SK-N-SH (cell line): ENCODE results near the gene TAMM41. TPM values are rescaled to one million over a fixed set of nuclear protein-coding genes. Genes with fewer than 3 reads are reported as not detected.

ENCODE experiments used
- CTCF ChIA-PET: fragments of 300-600, 350-600 bp; formaldehyde crosslinking; extraction: SDS; loops from one replicate; lab custom pipeline; 2021; lab: Yijun Ruan, JAX
- POLR2A ChIA-PET: fragments of 350-600 bp; sonication (Branson Sonifier 250); formaldehyde crosslinking; extraction: SDS; loops from one replicate; lab custom pipeline; 2020; ENCODE audit warnings: antibody characterized with exemption, inconsistent platforms; lab: Yijun Ruan, JAX
- DNase-seq: peaks from one replicate; pipeline ENCODE4 v3.0.0; 2012
- H2AFZ ChIP-seq: fragments of 200-600 bp; sonication (generic); 2 replicates; pipeline ENCODE4 v1.8.1; 2016; ENCODE audit warnings: antibody characterized with exemption, mild to moderate bottlenecking, low read depth
- H3F3A ChIP-seq: fragments of 200-600 bp; sonication (generic); replicated peaks from 2 replicates; pipeline ENCODE3; 2016; ENCODE audit warnings: antibody characterized with exemption, mild to moderate bottlenecking; ENCODE audit not compliant: insufficient read depth
- H3K27ac ChIP-seq, 2 experiments: fragments of 200-500 bp in 1 of 2; fragments of 200-600 bp in 1 of 2; sonication (Bioruptor generic) in 1 of 2; sonication (generic), shearing (Covaris generic) in 1 of 2; 2 replicates each; pipeline versions ENCODE4 v1.5.1 to v1.6.1; 2014 to 2016; ENCODE audit warnings: low read depth in 2 of 2, inconsistent platforms in 1 of 2, low read length in 1 of 2, mild to moderate bottlenecking in 1 of 2, mixed read lengths in 1 of 2
- H3K27me3 ChIP-seq: fragments of 200-600 bp; sonication (generic), shearing (Covaris generic); 2 replicates; pipeline ENCODE4 v1.6.1; 2016; ENCODE audit warnings: mixed run types; ENCODE audit not compliant: insufficient read depth
- H3K36me3 ChIP-seq, 2 experiments: fragments of 200-500 bp in 1 of 2; fragments of 200-600 bp in 1 of 2; sonication (Bioruptor generic) in 1 of 2; sonication (generic) in 1 of 2; replicated peaks in 1 of 2; 2 replicates each; pipeline versions ENCODE3 to v1.5.1; 2014 to 2016; ENCODE audit warnings: low read length in 1 of 2, mild to moderate bottlenecking in 1 of 2; ENCODE audit not compliant: insufficient read depth in 2 of 2, control insufficient read depth in 1 of 2
- H3K4me1 ChIP-seq, 2 experiments: fragments of 200-500 bp in 1 of 2; fragments of 200-600 bp in 1 of 2; sonication (Bioruptor generic) in 1 of 2; sonication (generic), shearing (Covaris generic) in 1 of 2; 2 replicates each; pipeline versions ENCODE4 v1.5.1 to v1.6.1; 2014 to 2016; ENCODE audit warnings: low read depth in 1 of 2, low read length in 1 of 2, mixed run types in 1 of 2; ENCODE audit not compliant: insufficient read depth in 2 of 2, control insufficient read depth in 1 of 2
- H3K4me2 ChIP-seq: fragments of 200-600 bp; sonication (generic), shearing (Covaris generic); 2 replicates; pipeline ENCODE4 v1.6.1; 2017; ENCODE audit warnings: mixed run types
- H3K4me3 ChIP-seq, 2 experiments: fragments of 200-500 bp in 1 of 2; fragments of 200-600 bp in 1 of 2; sonication (Bioruptor generic) in 1 of 2; sonication (generic), shearing (Covaris generic) in 1 of 2; 2 replicates each; pipeline versions ENCODE4 v1.5.1 to v1.8.1; 2014 to 2016; ENCODE audit warnings: low read depth in 2 of 2, inconsistent platforms in 1 of 2, low read length in 1 of 2, mild to moderate bottlenecking in 1 of 2, mixed read lengths in 1 of 2, moderate library complexity in 1 of 2
- H3K79me2 ChIP-seq: fragments of 200-600 bp; sonication (generic); 2 replicates; pipeline ENCODE4 v1.8.1; 2017; ENCODE audit warnings: mild to moderate bottlenecking; ENCODE audit not compliant: insufficient read depth
- H3K9ac ChIP-seq: fragments of 200-600 bp; sonication (generic); 2 replicates; pipeline ENCODE4 v1.6.1; 2017; ENCODE audit warnings: mixed run types
- H3K9me2 ChIP-seq: fragments of 200-600 bp; sonication (generic); 2 replicates; pipeline ENCODE4 v1.6.1; 2017; ENCODE audit warnings: mixed run types
- H3K9me3 ChIP-seq: fragments of 200-600 bp; sonication (generic); 2 replicates; pipeline ENCODE4 v1.6.1; 2017; ENCODE audit warnings: mixed run types, mild to moderate bottlenecking, moderate library complexity
- H4K20me1 ChIP-seq: fragments of 200-600 bp; sonication (generic); 2 replicates; pipeline ENCODE4 v1.6.1; 2017; ENCODE audit warnings: mild to moderate bottlenecking, mixed run types; ENCODE audit not compliant: insufficient read depth
- EP300 ChIP-seq, 2 experiments: IDR thresholded peaks; 2 replicates each; pipeline versions ENCODE4 v1.4.0 to v1.6.1; 2012; ENCODE audit warnings: borderline replicate concordance in 1 of 2, low read depth in 1 of 2, low read length in 1 of 2
- EZH2phosphoT487 ChIP-seq: fragments of 200-600 bp; sonication (generic); IDR thresholded peaks from 2 replicates; pipeline ENCODE4 v1.6.1; 2017; ENCODE audit warnings: low read depth, mixed run types, mild to moderate bottlenecking, antibody characterized with exemption, moderate library complexity, borderline replicate concordance
- FOSL2 ChIP-seq: IDR thresholded peaks from 2 replicates; pipeline ENCODE4 v1.4.0; 2012; ENCODE audit warnings: low read depth, mild to moderate bottlenecking, moderate library complexity, borderline replicate concordance
- FOXM1 ChIP-seq: IDR thresholded peaks from 2 replicates; pipeline ENCODE4 v1.4.0; 2012; ENCODE audit warnings: low read depth, mild to moderate bottlenecking
- GABPA ChIP-seq: IDR thresholded peaks from 2 replicates; pipeline ENCODE4 v1.4.0; 2012; ENCODE audit warnings: low read depth, mild to moderate bottlenecking
- MXI1 ChIP-seq: IDR thresholded peaks from 2 replicates; pipeline ENCODE4 v1.6.1; 2012; ENCODE audit warnings: mild to moderate bottlenecking, low read depth, low read length, improper control_type of control experiment
- NRF1 ChIP-seq: IDR thresholded peaks from 2 replicates; pipeline ENCODE4 v1.6.1; 2012; ENCODE audit warnings: low read depth, mild to moderate bottlenecking, low read length
- PBX3 ChIP-seq: IDR thresholded peaks from 2 replicates; pipeline ENCODE4; 2012
- POLR2AphosphoS5 ChIP-seq: IDR thresholded peaks from 2 replicates; pipeline ENCODE4 v1.6.1; 2012; ENCODE audit warnings: low read depth, low read length
- RAD21 ChIP-seq: IDR thresholded peaks from 2 replicates; pipeline ENCODE4 v1.6.1; 2012; ENCODE audit warnings: mild to moderate bottlenecking, low read length
- RXRA ChIP-seq: IDR thresholded peaks from 2 replicates; pipeline ENCODE4 v1.4.0; 2012; ENCODE audit warnings: low read depth, mild to moderate bottlenecking, borderline replicate concordance
- SIN3A ChIP-seq: IDR thresholded peaks from 2 replicates; pipeline ENCODE4 v1.6.1; 2012; ENCODE audit warnings: low read depth, mild to moderate bottlenecking, low read length, moderate library complexity, borderline replicate concordance
- SMC3 ChIP-seq: IDR thresholded peaks from 2 replicates; pipeline ENCODE4 v1.6.1; 2012; ENCODE audit warnings: low read depth, low read length, improper control_type of control experiment
- TEAD4 ChIP-seq: IDR thresholded peaks from 2 replicates; pipeline ENCODE4 v1.4.0; 2012; ENCODE audit warnings: mild to moderate bottlenecking, borderline replicate concordance; ENCODE audit not compliant: insufficient read depth
- USF2 ChIP-seq: fragments of 150-350 bp; IDR thresholded peaks from 2 replicates; pipeline ENCODE4 v1.6.1; 2017; ENCODE audit warnings: antibody characterized with exemption, low read length, low read depth, borderline replicate concordance
- YY1 ChIP-seq: IDR thresholded peaks from 2 replicates; pipeline ENCODE4 v1.4.0; 2012; ENCODE audit warnings: low read depth, mild to moderate bottlenecking
- ZBTB33 ChIP-seq: IDR thresholded peaks from 2 replicates; pipeline ENCODE4 v1.4.0; 2012; ENCODE audit warnings: low read depth, borderline replicate concordance
- WGBS: methylation state at CpG from one replicate; pipeline ENCODE4 v1.1.6; 2017; ENCODE audit warnings: low lambda C conversion rate; 5-methylcytosine and 5-hydroxymethylcytosine counted together
- polyA plus RNA-seq, 3 experiments: library from polyadenylated mRNA; depleted of rRNA; stranded (reverse); fragments of >200 nt; gene quantifications; 2 replicates each; pipeline ENCODE4 v1.2.3, GENCODE V29; 2012
- TF ChIP-seq, protein P1 (sequence below): IDR thresholded peaks from 2 replicates; pipeline ENCODE4 v1.6.1; 2012; ENCODE audit warnings: mild to moderate bottlenecking, low read depth, low read length, moderate library complexity
- TF ChIP-seq, protein P2 (sequence below): IDR thresholded peaks from 2 replicates; pipeline ENCODE4 v1.4.0; 2012; ENCODE audit warnings: low read depth, borderline replicate concordance

The TAMM41 gene
- polyA plus RNA-seq, 1 of the 3 experiments (the other 2 are of a cell fraction), result 14.3 TPM

GRCh38 chr3:11846281-11847266 lies at the start of gene TAMM41 (continued):
- TF ChIP-seq MXI1, result peak; percentile 89
- peak; percentile 50; the same call in 1 of the 2 replicates for TF ChIP-seq YY1
- TF ChIP-seq NRF1, result peak; percentile 44
- no peak for TF ChIP-seq USF2
- 0 out of 4 replicates have a peak, but pooled peaks of 1 of the 2 experiments have one; percentile 34 for TF ChIP-seq EP300 (IDR thresholded peaks at IDR 0.05; ENCODE audit: borderline replicate concordance in 1 of 2, low read depth in 1 of 2, low read length in 1 of 2)
- peak; percentile 89 for TF ChIP-seq SIN3A
- no peak for TF ChIP-seq FOXM1
- no peak for TF ChIP-seq PBX3
- no peak for TF ChIP-seq EZH2phosphoT487
- TF ChIP-seq SMC3, result peak; percentile 33; the same call in 1 of the 2 replicates
- TF ChIP-seq FOSL2, result no peak

DNA sequence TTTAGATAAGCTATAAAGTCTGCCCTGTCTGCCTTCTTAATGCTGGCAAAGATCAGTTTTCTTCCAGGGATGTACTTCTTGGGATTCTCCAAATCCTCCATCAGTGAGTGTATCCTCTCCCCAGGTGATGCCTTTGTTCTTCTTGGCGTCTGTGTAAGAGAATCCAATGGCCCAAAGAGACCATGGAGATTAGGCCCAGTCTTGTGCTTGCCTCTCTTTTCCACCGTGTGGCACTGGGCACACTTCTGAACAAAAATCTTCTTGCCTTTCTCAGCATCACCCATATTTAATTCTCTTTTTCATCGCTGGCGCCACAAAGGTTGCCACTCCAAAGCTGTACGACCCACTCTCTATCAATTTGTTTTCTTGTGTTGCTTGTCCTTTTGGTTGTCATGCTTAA lies 32.2 kb upstream of the TAMM41 start:
- Histone ChIP-seq H3K4me2 (no peak overlapping the region), H3K9me2 (no peaks in the 10 kb centered on the region), H3F3A (no peaks in the 10 kb centered on the region), H3K27ac (no peak overlapping the region), H3K4me1 (no peaks in the 10 kb centered on the region), H3K9me3 (no peaks in the 10 kb centered on the region), H2AFZ (no peak overlapping the region), H4K20me1 (no peaks in the 10 kb centered on the region), H3K36me3 (no peaks in the 10 kb centered on the region), H3K27me3 (no peaks in the 10 kb centered on the region), H3K79me2 (no peaks in the 10 kb centered on the region), H3K9ac (no peak overlapping the region), H3K4me3 (no peak overlapping the region)
- peak; percentile 11 for DNase-seq
- TF ChIP-seq RAD21 (peak; percentile 61), GABPA (no peak), PBX3 (no peak), SMC3 (peak; percentile 41; the same call in 1 of the 2 replicates), ZBTB33 (no peak), POLR2AphosphoS5 (no peak), RXRA (no peak), TEAD4 (no peak)
- TF ChIP-seq, protein P1, sequence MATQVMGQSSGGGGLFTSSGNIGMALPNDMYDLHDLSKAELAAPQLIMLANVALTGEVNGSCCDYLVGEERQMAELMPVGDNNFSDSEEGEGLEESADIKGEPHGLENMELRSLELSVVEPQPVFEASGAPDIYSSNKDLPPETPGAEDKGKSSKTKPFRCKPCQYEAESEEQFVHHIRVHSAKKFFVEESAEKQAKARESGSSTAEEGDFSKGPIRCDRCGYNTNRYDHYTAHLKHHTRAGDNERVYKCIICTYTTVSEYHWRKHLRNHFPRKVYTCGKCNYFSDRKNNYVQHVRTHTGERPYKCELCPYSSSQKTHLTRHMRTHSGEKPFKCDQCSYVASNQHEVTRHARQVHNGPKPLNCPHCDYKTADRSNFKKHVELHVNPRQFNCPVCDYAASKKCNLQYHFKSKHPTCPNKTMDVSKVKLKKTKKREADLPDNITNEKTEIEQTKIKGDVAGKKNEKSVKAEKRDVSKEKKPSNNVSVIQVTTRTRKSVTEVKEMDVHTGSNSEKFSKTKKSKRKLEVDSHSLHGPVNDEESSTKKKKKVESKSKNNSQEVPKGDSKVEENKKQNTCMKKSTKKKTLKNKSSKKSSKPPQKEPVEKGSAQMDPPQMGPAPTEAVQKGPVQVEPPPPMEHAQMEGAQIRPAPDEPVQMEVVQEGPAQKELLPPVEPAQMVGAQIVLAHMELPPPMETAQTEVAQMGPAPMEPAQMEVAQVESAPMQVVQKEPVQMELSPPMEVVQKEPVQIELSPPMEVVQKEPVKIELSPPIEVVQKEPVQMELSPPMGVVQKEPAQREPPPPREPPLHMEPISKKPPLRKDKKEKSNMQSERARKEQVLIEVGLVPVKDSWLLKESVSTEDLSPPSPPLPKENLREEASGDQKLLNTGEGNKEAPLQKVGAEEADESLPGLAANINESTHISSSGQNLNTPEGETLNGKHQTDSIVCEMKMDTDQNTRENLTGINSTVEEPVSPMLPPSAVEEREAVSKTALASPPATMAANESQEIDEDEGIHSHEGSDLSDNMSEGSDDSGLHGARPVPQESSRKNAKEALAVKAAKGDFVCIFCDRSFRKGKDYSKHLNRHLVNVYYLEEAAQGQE, result no peak
- TF ChIP-seq, protein P2, sequence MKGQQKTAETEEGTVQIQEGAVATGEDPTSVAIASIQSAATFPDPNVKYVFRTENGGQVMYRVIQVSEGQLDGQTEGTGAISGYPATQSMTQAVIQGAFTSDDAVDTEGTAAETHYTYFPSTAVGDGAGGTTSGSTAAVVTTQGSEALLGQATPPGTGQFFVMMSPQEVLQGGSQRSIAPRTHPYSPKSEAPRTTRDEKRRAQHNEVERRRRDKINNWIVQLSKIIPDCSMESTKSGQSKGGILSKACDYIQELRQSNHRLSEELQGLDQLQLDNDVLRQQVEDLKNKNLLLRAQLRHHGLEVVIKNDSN, result no peak
- POLR2A ChIA-PET, result no interaction called here
- 56% methylated on average over 5 of the region's 5 CpGs for WGBS
- CTCF ChIA-PET, result interaction anchor here (0.7 to 1.2 kb wide), 12 partner anchors 16 to 600 kb away, joined by 3 to 6 read pairs (median 3); partner anchors contain the start of gene SYN2
